ENCODE data around the gene AGBL4.
"Not testable (repeated sequence)": the region's sequence is repeated elsewhere in the genome, so short reads cannot be mapped to it uniquely, and the experiment has no call there.

Gene AGBL4

GRCh38 chr1:49842596-49842995 lies 181.2 kb downstream of the AGBL4 start:
- no peak overlapping the region for H3K4me3 ChIP-seq (replicated peaks; ENCODE audit: low read depth, low read length)
- DNase-seq (ENCODE audit: low read depth) = no peak
- no peak for TF ChIP-seq CTCF (IDR thresholded peaks at IDR 0.05; ENCODE audit: low read length, missing control alignments)

GRCh38 chr1:49841767-49842166 lies 182.0 kb downstream of the AGBL4 start:
- H3K4me3 ChIP-seq (replicated peaks; ENCODE audit: low read depth, low read length) = no peak overlapping the region
- TF ChIP-seq CTCF (IDR thresholded peaks at IDR 0.05; ENCODE audit: low read length, missing control alignments) = no peak
- no peak for DNase-seq (ENCODE audit: low read depth)

- no peak for TF ChIP-seq CTCF (IDR thresholded peaks at IDR 0.05; ENCODE audit: low read length, missing control alignments)
- DNase-seq (ENCODE audit: low read depth) = no peak
- no peak overlapping the region for H3K4me3 ChIP-seq (replicated peaks; ENCODE audit: low read depth, low read length)
Observed at GRCh38 chr1:49824261-49824660, 199.5 kb downstream of the AGBL4 start.

GRCh38 chr1:49817681-49818080 lies 206.1 kb downstream of the AGBL4 start:
- no peak overlapping the region for H3K4me3 ChIP-seq (replicated peaks; ENCODE audit: low read depth, low read length)
- TF ChIP-seq CTCF (IDR thresholded peaks at IDR 0.05; ENCODE audit: low read length, missing control alignments) = no peak
- DNase-seq (ENCODE audit: low read depth) = no peak

GRCh38 chr1:49787013-49787412 lies 236.7 kb downstream of the AGBL4 start:
- not testable (repeated sequence) for H3K4me3 ChIP-seq (replicated peaks; ENCODE audit: low read depth, low read length); DNase-seq (ENCODE audit: low read depth)

GRCh38 chr1:49765034-49765433 lies 258.7 kb downstream of the AGBL4 start:
- TF ChIP-seq CTCF (IDR thresholded peaks at IDR 0.05; ENCODE audit: low read length, missing control alignments) = no peak
- DNase-seq (ENCODE audit: low read depth) = no peak
- H3K4me3 ChIP-seq (replicated peaks; ENCODE audit: low read depth, low read length) = no peak overlapping the region

GRCh38 chr1:49738118-49738517 lies 285.6 kb downstream of the AGBL4 start:
- not testable (repeated sequence) for H3K4me3 ChIP-seq (replicated peaks; ENCODE audit: low read depth, low read length); DNase-seq (ENCODE audit: low read depth)

GRCh38 chr1:49728377-49728776 lies 295.4 kb downstream of the AGBL4 start:
- no peak for TF ChIP-seq CTCF (IDR thresholded peaks at IDR 0.05; ENCODE audit: low read length, missing control alignments)
- no peak for DNase-seq (ENCODE audit: low read depth)
- no peak overlapping the region for H3K4me3 ChIP-seq (replicated peaks; ENCODE audit: low read depth, low read length)
